SK-N-MC (cell line): Measurements from ENCODE around the gene ITGBL1.

Source experiments
- EZH2 ChIP-seq: fragments of 200-600 bp; sonication (generic); IDR thresholded peaks from one replicate; pipeline ENCODE4 v1.6.1; 2017; ENCODE audit warnings: antibody characterized with exemption
- FOXP2 ChIP-seq: optimal IDR thresholded peaks from 2 replicates; pipeline ENCODE3; 2011; ENCODE audit warnings: mild to moderate bottlenecking, moderate library complexity; ENCODE audit not compliant: insufficient read depth; ENCODE audit errors: extremely low read length, control extremely low read depth
- POLR2AphosphoS5 ChIP-seq: IDR thresholded peaks from 2 replicates; pipeline ENCODE4 v1.6.1; 2012; ENCODE audit warnings: mild to moderate bottlenecking, low read depth, low read length, borderline replicate concordance

GRCh38 chr13:101717353-101717752 lies 264.9 kb downstream of the ITGBL1 start:
- TF ChIP-seq EZH2 (no peak), POLR2AphosphoS5 (no peak), FOXP2 (no peak)
